AG04449 (cell line): ENCODE results near the gene IREB2.
A peak's percentile ranks its signal among the peaks of the same experiment; 100 is the strongest.
"Not testable (repeated sequence)": the region's sequence is repeated elsewhere in the genome, so short reads cannot be mapped to it uniquely, and the experiment has no call there.

Experiments used
- CTCF ChIA-PET: fragments of 350-600 bp; formaldehyde crosslinking; extraction: SDS; loops from one replicate; lab custom pipeline; 2021; ENCODE audit warnings: antibody characterized with exemption; lab: Yijun Ruan, JAX
- POLR2A ChIA-PET: fragments of 400-600, 350-600 bp; formaldehyde crosslinking; extraction: SDS; loops from one replicate; lab custom pipeline; 2020; ENCODE audit warnings: antibody characterized with exemption, inconsistent platforms; lab: Yijun Ruan, JAX
- DNase-seq: peaks from one replicate; pipeline ENCODE4 v3.0.0-alpha.2; 2010; ENCODE audit warnings: low read depth, low spot score
- H3K4me3 ChIP-seq: 2 replicates; pipeline ENCODE4 v1.5.1; 2011; ENCODE audit warnings: low read depth, mild to moderate bottlenecking, control low read depth, low read length
- CTCF ChIP-seq: IDR thresholded peaks from one replicate; pipeline ENCODE4 v1.5.1; 2011; ENCODE audit warnings: mild to moderate bottlenecking, moderate library complexity, low read length, control low read depth, inconsistent platforms; ENCODE audit not compliant: insufficient read depth; ENCODE audit errors: missing control alignments

IREB2 gene

DNA sequence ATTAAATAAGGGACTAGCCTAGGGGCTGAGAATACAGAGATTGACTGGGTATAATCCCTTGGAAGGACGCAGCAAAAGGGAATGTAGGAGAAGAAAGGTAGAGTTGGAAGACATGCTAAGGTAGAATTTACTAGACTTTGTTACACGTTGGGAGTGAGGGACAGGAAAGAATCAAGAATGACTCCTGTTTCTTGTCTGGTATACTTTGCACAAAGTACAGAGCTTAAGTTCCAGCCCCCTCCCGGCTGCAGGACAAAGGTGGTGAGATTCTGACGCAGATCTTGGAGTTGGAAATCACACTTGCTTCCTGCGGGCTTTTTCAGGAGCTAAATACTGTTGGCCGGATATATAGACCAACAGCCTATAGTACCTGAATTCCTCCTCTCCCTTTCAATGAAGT, 70.3 kb downstream of the IREB2 start:
- TF ChIP-seq CTCF: no peak
- peak overlapping the region; percentile 97; the same call in 1 of the 2 replicates for H3K4me3 ChIP-seq
- CTCF ChIA-PET: interaction anchor here (1.1 kb wide), 1 partner anchor 49 kb away, joined by 3 read pairs; no protein-coding TSS in a partner anchor
- no peak for DNase-seq
- POLR2A ChIA-PET: no interaction called here

- no peak for TF ChIP-seq CTCF
- ChIA-PET CTCF (no interaction called here), POLR2A (no interaction called here)
- DNase-seq: no peak
- no peak overlapping the region for H3K4me3 ChIP-seq
These were observed 71.8 kb downstream of the IREB2 start for GRCh38 chr15:78509726-78510312.

- POLR2A ChIA-PET, CTCF ChIA-PET, DNase-seq, H3K4me3 ChIP-seq: not testable (repeated sequence)
These were observed 82.0 kb downstream of the IREB2 start for GRCh38 chr15:78520035-78520434.

DNA sequence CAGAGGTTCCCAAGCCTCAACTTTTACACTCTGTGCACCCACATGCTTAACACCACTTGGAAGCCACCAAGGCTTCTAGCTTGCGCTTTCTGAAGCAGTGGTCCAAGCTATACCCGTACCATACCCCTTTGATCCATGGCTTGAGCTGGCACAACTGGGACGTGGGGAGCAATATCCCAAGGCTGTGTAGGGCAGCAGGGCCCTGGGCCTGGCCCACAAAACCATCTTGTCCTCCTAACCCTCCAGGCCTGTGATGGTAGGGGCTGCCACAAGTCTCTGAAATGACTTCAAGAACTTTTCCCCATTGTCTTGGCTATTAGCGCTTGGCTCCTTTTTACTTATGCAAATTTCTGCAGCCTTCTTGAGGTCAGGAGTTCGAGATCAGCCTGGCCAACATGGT, 86.2 kb downstream of the IREB2 start:
- TF ChIP-seq CTCF: no peak
- POLR2A ChIA-PET: no interaction called here
- CTCF ChIA-PET: no interaction called here
- no peak for DNase-seq
- no peak overlapping the region for H3K4me3 ChIP-seq

GRCh38 chr15:78527325-78527724, 89.3 kb downstream of the IREB2 start:
- no peak for DNase-seq
- TF ChIP-seq CTCF: no peak
- CTCF ChIA-PET: no interaction called here
- POLR2A ChIA-PET: no interaction called here
- H3K4me3 ChIP-seq: no peak overlapping the region

DNA sequence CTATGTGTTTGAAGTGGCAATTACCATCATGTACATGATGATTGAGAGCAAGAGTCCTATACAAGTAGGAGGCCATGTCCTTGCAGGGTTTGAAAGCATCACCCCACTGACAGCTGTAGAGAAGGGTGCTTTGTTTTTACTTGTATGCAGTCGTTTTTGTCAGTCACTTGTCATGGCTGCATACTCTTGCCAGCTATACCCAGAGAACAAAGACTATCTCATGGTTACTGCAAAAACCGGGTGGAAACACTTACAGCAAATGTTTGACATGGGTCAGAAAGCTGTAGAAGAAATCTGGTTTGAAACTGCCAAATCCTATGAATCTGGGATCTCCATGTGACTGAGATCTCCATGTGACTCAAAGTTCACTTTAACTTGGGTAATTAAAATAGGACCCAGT, 95.3 kb downstream of the IREB2 start:
- POLR2A ChIA-PET: no interaction called here

More for the DNA sequence above, 95.3 kb downstream of the IREB2 start:
- CTCF ChIA-PET: no interaction called here
- DNase-seq: no peak
- no peak overlapping the region for H3K4me3 ChIP-seq
- no peak for TF ChIP-seq CTCF
